GM18909 (cell line): Measurements from ENCODE around the gene PIM3.
A peak's percentile ranks its signal among the peaks of the same experiment; 100 is the strongest.

Source experiments
- ATAC-seq: cut with Tn5 transposase; IDR thresholded peaks from one replicate; pipeline ENCODE4 v1.9.1; 2021; ENCODE audit warnings: mild to moderate bottlenecking; ENCODE audit not compliant: unreplicated experiment, poor library complexity

The PIM3 gene

GRCh38 chr22:49960159-49961004 lies at the start of gene PIM3:
Gene PIM3 (plus strand): TSS chr22:49960772. CDS start chr22:49960948, 176 bp downstream.
- peak; percentile 63 for ATAC-seq

GRCh38 chr22:49911881-49912625 lies 48.5 kb upstream of the PIM3 start:
- ATAC-seq: no peak

GRCh38 chr22:49913026-49913425 lies 47.5 kb upstream of the PIM3 start:
- ATAC-seq: no peak

- no peak for ATAC-seq
These were observed 47.1 kb upstream of the PIM3 start for GRCh38 chr22:49913446-49913845.

DNA sequence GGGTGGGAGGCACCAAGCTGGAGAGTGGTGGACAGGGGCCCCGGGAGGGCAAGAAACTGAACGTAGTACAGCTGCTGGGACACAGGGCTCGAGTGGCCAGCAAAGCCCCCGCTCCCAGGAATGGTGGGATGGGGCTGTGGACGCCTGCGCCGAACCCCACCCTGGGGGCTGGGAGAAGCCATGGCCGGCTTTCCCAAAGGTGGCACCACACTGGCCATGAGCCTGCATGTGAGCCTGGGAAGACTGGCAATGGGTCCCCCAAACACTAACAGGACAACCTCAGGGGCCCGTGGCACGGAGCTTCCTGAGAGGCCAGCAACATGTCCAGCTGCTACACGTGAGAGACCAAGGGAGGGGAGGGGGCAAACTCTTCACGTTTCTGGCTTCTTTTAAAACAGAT lies 46.3 kb upstream of the PIM3 start:
- ATAC-seq: no peak

GRCh38 chr22:49915610-49916009 lies 45.0 kb upstream of the PIM3 start:
- no peak for ATAC-seq

DNA sequence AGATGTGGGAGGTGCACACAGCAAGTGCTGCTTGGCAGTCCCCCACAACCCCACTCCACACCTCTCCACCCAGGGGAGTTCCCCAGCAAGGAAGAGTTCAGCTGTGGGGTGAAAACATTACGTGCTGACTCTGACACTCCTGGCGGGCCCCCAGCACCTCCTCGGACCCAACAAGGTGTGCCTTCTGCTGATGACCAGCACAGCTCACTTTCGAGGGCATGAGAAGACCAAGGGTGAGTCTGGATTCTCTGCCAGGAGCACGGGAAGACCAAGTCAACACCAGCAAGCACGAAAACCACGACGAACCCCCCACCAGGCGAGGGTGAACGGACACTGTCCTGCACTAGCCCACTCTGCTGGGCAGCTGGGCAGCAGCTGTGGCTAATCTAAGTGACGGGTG lies 43.7 kb upstream of the PIM3 start:
- no peak for ATAC-seq

DNA sequence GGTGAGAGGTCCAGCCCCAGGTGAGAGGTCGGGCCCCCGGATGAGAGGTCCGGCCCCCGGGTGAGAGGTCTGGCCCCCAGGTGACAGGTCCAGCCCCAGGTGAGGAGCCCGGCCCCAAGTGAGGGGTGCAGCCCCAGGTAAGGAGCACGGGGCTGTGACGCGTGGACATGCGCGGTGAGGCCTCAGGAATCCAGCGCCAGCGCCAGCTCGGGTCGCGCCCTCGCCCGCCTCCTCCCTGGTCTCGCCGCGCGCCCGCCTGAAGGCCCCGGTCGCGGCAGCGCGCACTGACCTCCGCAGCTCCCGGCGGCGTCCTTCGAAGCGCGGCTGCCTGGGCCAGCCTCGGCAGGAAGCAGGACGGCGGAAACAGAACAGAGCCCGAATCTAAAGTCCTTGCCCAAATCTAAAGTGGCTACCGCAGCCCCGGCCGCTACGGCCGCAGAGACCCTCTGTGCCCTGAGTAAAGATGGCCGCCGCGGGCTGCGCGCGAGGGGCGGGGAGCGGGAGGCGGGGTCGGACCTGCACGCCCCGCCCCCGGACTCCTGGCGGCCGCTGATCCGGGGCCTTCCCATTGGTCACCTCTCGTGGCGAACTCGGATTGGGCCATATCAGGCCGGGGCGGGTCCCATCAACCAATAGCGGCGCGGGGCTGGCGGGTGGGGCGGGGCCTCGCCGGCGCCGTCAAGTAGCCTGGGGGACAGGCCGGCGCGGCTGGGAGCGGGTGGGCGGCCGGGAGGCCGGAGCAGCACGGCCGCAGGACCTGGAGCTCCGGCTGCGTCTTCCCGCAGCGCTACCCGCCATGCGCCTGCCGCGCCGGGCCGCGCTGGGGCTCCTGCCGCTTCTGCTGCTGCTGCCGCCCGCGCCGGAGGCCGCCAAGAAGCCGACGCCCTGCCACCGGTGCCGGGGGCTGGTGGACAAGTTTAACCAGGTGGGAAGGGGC lies 42.3 kb upstream of the PIM3 start, which contains the start of the genes ALG12 and CRELD2:
ALG12 (minus strand) TSS at position 465 of the 937 bp plus-strand sequence. CDS start 4,673 bp downstream, outside the sequence.
CRELD2 (plus strand) TSS at position 661 of the 937 bp plus-strand sequence; CDS start at position 797, 136 bp downstream.
- ATAC-seq: peak; percentile 90

- no peak for ATAC-seq
These were observed 41.4 kb upstream of the PIM3 start for GRCh38 chr22:49918911-49919881.

DNA sequence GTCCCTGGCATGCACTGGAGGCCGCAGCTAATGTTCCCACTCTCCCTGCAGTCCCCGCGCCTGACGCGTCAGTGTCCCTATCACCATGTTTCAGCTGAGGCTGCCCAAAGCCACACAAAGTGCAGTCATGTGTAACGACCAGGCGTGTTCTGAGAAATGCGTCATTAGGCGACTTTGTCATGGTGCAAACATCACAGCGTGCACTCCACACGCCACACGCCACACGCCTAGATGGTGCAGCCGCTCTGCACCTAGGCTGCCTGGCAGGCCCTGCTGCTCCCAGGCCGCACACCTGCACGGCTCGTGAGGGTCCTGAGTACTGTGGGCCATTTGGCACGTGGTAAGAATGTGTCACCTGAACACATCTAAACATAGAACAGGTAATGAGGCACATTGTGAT lies 39.7 kb upstream of the PIM3 start:
- ATAC-seq: no peak

DNA sequence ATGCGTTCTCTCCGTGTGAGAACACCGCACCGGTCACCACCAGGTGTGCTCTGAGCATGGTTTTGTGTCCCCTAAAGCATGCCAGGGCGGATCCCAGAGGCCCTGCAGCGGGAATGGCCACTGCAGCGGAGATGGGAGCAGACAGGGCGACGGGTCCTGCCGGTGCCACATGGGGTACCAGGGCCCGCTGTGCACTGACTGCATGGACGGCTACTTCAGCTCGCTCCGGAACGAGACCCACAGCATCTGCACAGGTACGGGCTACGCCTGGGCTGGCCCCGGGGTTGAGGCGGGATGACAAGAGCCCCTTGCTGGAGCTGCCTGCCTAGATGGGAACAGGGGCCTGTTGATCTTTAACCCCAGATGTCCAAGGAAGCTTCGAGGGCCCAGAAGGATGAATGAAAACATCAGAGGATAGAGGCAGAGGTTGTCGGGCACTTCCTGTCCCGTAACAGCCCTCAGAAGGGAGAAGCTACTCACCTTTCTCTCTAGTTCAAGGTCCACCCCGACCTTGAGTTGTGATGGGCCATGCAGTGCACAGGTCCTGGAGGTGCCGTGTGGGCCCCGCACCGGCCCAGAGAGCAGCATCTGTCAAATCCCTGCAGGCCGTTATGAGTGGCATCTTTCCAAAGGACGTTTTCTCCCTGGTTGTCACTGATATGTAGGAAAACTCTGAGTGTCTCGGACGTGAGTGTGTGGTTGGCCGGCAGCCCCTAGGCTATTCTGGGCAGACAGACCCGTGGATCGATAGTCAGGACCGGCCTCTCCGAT lies 38.9 kb upstream of the PIM3 start:
- ATAC-seq: no peak

DNA sequence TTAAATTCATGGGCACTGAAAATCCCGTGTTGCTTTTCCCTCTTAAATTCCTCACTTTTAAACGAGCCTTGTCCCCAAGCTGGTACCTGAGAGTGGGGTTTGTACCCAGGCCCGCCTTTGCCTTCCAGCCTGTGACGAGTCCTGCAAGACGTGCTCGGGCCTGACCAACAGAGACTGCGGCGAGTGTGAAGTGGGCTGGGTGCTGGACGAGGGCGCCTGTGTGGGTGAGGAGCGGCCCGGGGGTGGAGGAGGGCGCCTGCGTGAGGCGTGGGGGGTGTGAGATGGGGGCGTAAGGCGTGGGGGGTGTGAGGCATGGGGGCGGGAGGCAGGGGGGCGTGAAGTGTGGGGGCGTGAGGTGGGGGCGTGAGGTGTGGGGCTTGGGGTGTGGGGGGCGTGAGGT lies 38.1 kb upstream of the PIM3 start:
- no peak for ATAC-seq

DNA sequence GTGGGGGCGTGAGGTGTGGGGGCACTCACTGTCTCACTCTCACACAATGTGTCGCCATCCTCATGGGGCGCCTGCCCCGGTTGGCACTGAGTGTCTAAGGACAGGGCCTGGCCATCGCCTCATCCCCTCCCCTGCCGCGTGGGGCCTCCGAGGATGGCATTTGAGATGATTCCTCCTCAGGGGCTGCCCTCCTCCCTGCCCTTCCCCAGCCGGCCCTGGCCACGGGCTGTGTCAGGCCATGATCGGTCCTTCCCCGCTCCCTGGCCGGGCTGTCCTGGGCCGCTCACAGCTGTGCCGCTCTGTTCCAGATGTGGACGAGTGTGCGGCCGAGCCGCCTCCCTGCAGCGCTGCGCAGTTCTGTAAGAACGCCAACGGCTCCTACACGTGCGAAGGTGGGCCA lies 37.6 kb upstream of the PIM3 start:
- no peak for ATAC-seq

DNA sequence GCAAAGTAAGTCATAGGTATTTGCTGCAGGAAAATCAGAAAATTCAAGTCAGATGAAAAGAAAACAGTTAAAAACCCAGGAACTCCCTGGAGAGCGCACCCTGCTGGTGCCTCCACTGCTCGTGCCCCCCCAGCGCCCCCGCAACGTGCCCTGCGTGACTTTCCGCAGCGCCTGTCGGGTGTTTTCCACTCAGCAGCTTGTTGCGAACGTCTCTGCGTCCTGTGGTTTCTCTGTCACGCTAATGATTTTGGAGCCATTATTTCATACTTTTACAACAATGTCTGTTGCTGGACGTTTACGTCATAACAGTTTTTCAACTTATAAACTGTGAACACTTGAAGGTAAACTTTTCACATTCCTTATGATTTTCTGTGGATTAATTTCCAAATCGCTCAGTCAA lies 37.1 kb upstream of the PIM3 start:
- ATAC-seq: no peak

- no peak for ATAC-seq
These were observed 36.3 kb upstream of the PIM3 start for GRCh38 chr22:49924113-49924833.

- ATAC-seq: no peak
These were observed 34.9 kb upstream of the PIM3 start for GRCh38 chr22:49925525-49926128.

DNA sequence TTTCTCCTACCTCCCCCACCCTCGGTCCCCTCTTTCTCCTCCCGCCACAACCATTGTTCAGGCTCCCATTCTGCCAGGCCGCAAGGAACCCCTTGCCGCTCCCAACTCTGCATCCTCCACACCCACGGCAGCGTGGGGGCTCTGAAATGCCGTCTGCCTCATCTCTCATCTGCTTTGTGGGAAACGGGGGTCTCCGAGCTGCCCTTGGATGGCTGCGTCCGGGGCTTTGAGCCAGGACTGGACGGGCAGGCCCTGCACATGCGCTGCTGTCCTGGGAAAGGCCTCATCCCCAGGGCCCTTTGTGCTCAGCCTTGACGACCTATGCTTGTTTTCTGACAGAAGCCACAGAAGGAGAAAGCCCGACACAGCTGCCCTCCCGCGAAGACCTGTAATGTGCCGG lies 33.7 kb upstream of the PIM3 start:
- no peak for ATAC-seq
